Heart right ventricle (tissue), 16 donors: ENCODE data around the gene ATRNL1. TPM values are rescaled to one million over a fixed set of nuclear protein-coding genes. Genes with fewer than 3 reads are reported as not detected.

Experiments
- ATAC-seq, 8 donors: fragments of 200-7000 bp; cut with Tn5 transposase; one replicate each; pipeline ENCODE4 v1.9.1; 2020; ENCODE audit warnings: mild to moderate bottlenecking in 8 of 8, moderate library complexity in 8 of 8, moderate number of reproducible peaks in 1 of 8
- DNase-seq, 2 donors: peaks; one replicate each; pipeline ENCODE4 v3.0.0-alpha.2; 2020
- H3K27ac ChIP-seq, 10 donors: fragments of 200-600 bp; sonication (generic) in 2 of 10; one replicate each; pipeline versions ENCODE4 v1.5.0 to v1.8.0; 2020 to 2022; ENCODE audit warnings: mild to moderate bottlenecking in 3 of 10
- H3K27me3 ChIP-seq, 7 donors: fragments of 200-600 bp; one replicate each; pipeline ENCODE4 v1.8.0; 2021 to 2022; ENCODE audit warnings: mild to moderate bottlenecking in 2 of 7
- H3K36me3 ChIP-seq, 9 donors: fragments of 200-600 bp; sonication (generic) in 1 of 9; one replicate each; pipeline versions ENCODE4 v1.5.0 to v1.8.0; 2020 to 2022; ENCODE audit warnings: mild to moderate bottlenecking in 2 of 9
- H3K4me1 ChIP-seq, 9 donors: fragments of 200-600 bp; sonication (generic) in 1 of 9; one replicate each; pipeline versions ENCODE4 v1.5.0 to v1.8.0; 2020 to 2022; ENCODE audit warnings: mild to moderate bottlenecking in 4 of 9
- H3K4me3 ChIP-seq, 10 donors: fragments of 200-600 bp; sonication (generic) in 2 of 10; one replicate each; pipeline versions ENCODE4 v1.5.0 to v1.8.0; 2020 to 2022; ENCODE audit warnings: mild to moderate bottlenecking in 7 of 10, moderate library complexity in 2 of 10
- H3K9me3 ChIP-seq, 11 donors: fragments of 200-600 bp in 10 of 11; sonication (generic) in 2 of 11; one replicate each; pipeline versions ENCODE4 v1.5.0 to v1.8.0; 2013 to 2022; ENCODE audit warnings: mild to moderate bottlenecking in 2 of 11, control low read depth in 1 of 11, moderate library complexity in 1 of 11
- CTCF ChIP-seq, 9 donors: fragments of 200-600 bp; sonication (generic) in 2 of 9; IDR thresholded peaks; one replicate each; pipeline versions ENCODE4 v1.5.0 to v1.8.0; 2021 to 2022; ENCODE audit warnings: antibody characterized with exemption in 9 of 9, mild to moderate bottlenecking in 5 of 9, moderate library complexity in 1 of 9
- WGBS, 2 donors: extraction: QIAGEN DNeasy Blood & Tissue Kit; methylation state at CpG; one replicate each; pipeline ENCODE4 v1.1.7; 2013; ENCODE audit warnings: inconsistent platforms in 1 of 2; 5-methylcytosine and 5-hydroxymethylcytosine counted together
- intact Hi-C, 10 donors: fragments of 100-400 bp; cut with DNase I; formaldehyde crosslinking; loops; one replicate each; pipeline versions ENCODE4 v1.11.1 to v1.14.2; 2022
- polyA plus RNA-seq, 2 donors: library from polyadenylated mRNA; stranded (reverse); fragments of 200-250 nt; gene quantifications; one replicate each; pipeline ENCODE4 v1.2.3, GENCODE V29; 2013
- total RNA-seq, 10 donors: library from RNA; stranded (reverse); fragmentation: NEBNext Ultra II Directional in 3 of 10; extraction: Animal tissue kit (Norgen Biotek cat#: 25700) in 3 of 10; gene quantifications; one replicate each; pipeline versions ENCODE4 v1.2.1 to v1.2.4, GENCODE V29; 2021 to 2023
- donor health status: Arrhythmogenic right ventricular cardiomyopathy.
- donor health status: ischemic (EF 13 %, LVEDD 7.1; RV severe dilation, severe dysfunction).
- donor health status: healthy with polysubstance abuse.
- donor health status: DM: no; HTN: yes; CAD: no.
- donor health status: DM: no; HTN: no; CAD: no.
- donor health status: ischemic (EF 25% LVEDD 6.9; RV normal size, moderate dysfunction).
- donor health status: ischemic (EF 25% LVEDD 5.7; RV mildly dilated, moderate dysfunction).
- donor health status: healthy.
- donor health status: DM: yes; HTN: yes; CAD: no.
- donor health status: Ischemic cardiomyopathy.
- donor health status: ischemic (EF 35%, LVEDD 5.7; RV mildly dilated, moderate dysfunction).
- donor health status: nonischemic (EF 11% LVEDD 7.7; RV severe dilation, severe dysfunction).
- donor health status: DM: yes; HTN: yes; CAD: no.
- donor health status: PGD.
- donor health status: ischemic (EF 29% LVEDD 5.4; RV normal size, mild dysfunction).
- donor health status: nonischemic (EF 23%, LVEDD 6.1; RV moderate dilation, normal function).

Gene ATRNL1
- total and polyA plus RNA-seq, 12 donors: 0.06 to 22.4 (median 8.1) TPM; not detected in 1

GRCh38 chr10:115665549-115665948 lies 572.4 kb downstream of the ATRNL1 start:
- Histone ChIP-seq H3K4me3 (no peak overlapping the region), H3K27me3 (no peaks in the 10 kb centered on the region), H3K27ac (no peak overlapping the region), H3K4me1 (no peaks in the 10 kb centered on the region), H3K9me3 (no peaks in the 10 kb centered on the region), H3K36me3 (no peaks in the 10 kb centered on the region)
- 65 to 84% methylated on average over 2 of the region's 2 CpGs for WGBS, 2 donors
- ATAC-seq: no peak
- DNase-seq: no peak
- intact Hi-C loops: no loop called here
- TF ChIP-seq CTCF (IDR thresholded peaks at IDR 0.05): no peak

GRCh38 chr10:115674496-115674895 lies 581.3 kb downstream of the ATRNL1 start:
- no peaks in the 10 kb centered on the region for H3K9me3 ChIP-seq
- H3K36me3 ChIP-seq: no peaks in the 10 kb centered on the region
- intact Hi-C loops: no loop called here
- WGBS, 2 donors: 72 to 79% methylated on average over 1 of the region's 1 CpG
- no peak overlapping the region for H3K27ac ChIP-seq
- ATAC-seq (no peak), DNase-seq (no peak)
- no peak for TF ChIP-seq CTCF (IDR thresholded peaks at IDR 0.05)
- peaks cover 0 to 6% (median 0%) of the 10 kb centered on the region in 9 donors for H3K4me1 ChIP-seq
- no peaks in the 10 kb centered on the region for H3K27me3 ChIP-seq
- no peak overlapping the region for H3K4me3 ChIP-seq

DNA sequence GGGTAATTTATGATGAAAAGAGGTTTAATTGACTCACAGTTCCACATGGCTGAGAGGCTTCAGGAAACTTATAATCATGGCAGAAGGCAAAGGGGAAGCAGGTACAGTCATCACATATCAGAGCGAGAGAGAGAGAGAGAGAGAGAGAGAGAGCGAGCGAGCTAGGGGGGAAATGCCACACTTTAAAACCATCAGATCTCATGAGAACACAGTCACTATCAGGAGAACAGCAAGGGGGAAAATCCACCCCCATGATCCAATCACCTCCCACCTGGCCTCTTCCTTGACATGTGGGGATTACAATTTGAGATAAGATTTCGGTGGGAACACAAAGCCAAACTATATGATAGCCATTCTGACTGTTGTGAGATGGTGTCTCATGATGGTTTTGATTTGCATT lies 603.6 kb downstream of the ATRNL1 start:
- H3K9me3 ChIP-seq: no peaks in the 10 kb centered on the region
- no peak for DNase-seq
- H3K4me1 ChIP-seq: no peaks in the 10 kb centered on the region
- H3K27me3 ChIP-seq: no peaks in the 10 kb centered on the region
- TF ChIP-seq CTCF (IDR thresholded peaks at IDR 0.05): no peak
- no peak overlapping the region for H3K4me3 ChIP-seq
- intact Hi-C loops: no loop called here
- H3K27ac ChIP-seq: no peak overlapping the region
- H3K36me3 ChIP-seq: no peaks in the 10 kb centered on the region
- WGBS, 2 donors: 49 to 58% methylated on average over 3 to 4 of the region's 4 CpGs
- ATAC-seq: no peak

GRCh38 chr10:115706026-115706425 lies 612.9 kb downstream of the ATRNL1 start:
- H3K36me3 ChIP-seq: no peaks in the 10 kb centered on the region
- no peak for ATAC-seq
- DNase-seq: no peak
- no peak for TF ChIP-seq CTCF (IDR thresholded peaks at IDR 0.05)
- no peaks in the 10 kb centered on the region for H3K27me3 ChIP-seq
- no peaks in the 10 kb centered on the region for H3K4me1 ChIP-seq
- no peak overlapping the region for H3K4me3 ChIP-seq
- intact Hi-C loops: loop anchor here in 8 of 10 donors (2.0 to 10.0 kb wide), 5 partner anchors 579 to 681 kb away; no protein-coding TSS in a partner anchor
- no peak overlapping the region for H3K27ac ChIP-seq
- no peaks in the 10 kb centered on the region for H3K9me3 ChIP-seq
